AG04449 (cell line): Measurements from ENCODE around the gene USP47.
A peak's percentile ranks its signal among the peaks of the same experiment; 100 is the strongest.

ENCODE experiments used
- CTCF ChIA-PET: fragments of 350-600 bp; formaldehyde crosslinking; extraction: SDS; loops from one replicate; lab custom pipeline; 2021; ENCODE audit warnings: antibody characterized with exemption; lab: Yijun Ruan, JAX
- POLR2A ChIA-PET: fragments of 400-600, 350-600 bp; formaldehyde crosslinking; extraction: SDS; loops from one replicate; lab custom pipeline; 2020; ENCODE audit warnings: antibody characterized with exemption, inconsistent platforms; lab: Yijun Ruan, JAX
- DNase-seq: peaks from one replicate; pipeline ENCODE4 v3.0.0-alpha.2; 2010; ENCODE audit warnings: low read depth, low spot score
- H3K4me3 ChIP-seq: 2 replicates; pipeline ENCODE4 v1.5.1; 2011; ENCODE audit warnings: low read depth, mild to moderate bottlenecking, control low read depth, low read length
- CTCF ChIP-seq: IDR thresholded peaks from one replicate; pipeline ENCODE4 v1.5.1; 2011; ENCODE audit warnings: mild to moderate bottlenecking, moderate library complexity, low read length, control low read depth, inconsistent platforms; ENCODE audit not compliant: insufficient read depth; ENCODE audit errors: missing control alignments

USP47 gene, protein sequence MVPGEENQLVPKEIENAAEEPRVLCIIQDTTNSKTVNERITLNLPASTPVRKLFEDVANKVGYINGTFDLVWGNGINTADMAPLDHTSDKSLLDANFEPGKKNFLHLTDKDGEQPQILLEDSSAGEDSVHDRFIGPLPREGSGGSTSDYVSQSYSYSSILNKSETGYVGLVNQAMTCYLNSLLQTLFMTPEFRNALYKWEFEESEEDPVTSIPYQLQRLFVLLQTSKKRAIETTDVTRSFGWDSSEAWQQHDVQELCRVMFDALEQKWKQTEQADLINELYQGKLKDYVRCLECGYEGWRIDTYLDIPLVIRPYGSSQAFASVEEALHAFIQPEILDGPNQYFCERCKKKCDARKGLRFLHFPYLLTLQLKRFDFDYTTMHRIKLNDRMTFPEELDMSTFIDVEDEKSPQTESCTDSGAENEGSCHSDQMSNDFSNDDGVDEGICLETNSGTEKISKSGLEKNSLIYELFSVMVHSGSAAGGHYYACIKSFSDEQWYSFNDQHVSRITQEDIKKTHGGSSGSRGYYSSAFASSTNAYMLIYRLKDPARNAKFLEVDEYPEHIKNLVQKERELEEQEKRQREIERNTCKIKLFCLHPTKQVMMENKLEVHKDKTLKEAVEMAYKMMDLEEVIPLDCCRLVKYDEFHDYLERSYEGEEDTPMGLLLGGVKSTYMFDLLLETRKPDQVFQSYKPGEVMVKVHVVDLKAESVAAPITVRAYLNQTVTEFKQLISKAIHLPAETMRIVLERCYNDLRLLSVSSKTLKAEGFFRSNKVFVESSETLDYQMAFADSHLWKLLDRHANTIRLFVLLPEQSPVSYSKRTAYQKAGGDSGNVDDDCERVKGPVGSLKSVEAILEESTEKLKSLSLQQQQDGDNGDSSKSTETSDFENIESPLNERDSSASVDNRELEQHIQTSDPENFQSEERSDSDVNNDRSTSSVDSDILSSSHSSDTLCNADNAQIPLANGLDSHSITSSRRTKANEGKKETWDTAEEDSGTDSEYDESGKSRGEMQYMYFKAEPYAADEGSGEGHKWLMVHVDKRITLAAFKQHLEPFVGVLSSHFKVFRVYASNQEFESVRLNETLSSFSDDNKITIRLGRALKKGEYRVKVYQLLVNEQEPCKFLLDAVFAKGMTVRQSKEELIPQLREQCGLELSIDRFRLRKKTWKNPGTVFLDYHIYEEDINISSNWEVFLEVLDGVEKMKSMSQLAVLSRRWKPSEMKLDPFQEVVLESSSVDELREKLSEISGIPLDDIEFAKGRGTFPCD (N-terminal part only)

DNA sequence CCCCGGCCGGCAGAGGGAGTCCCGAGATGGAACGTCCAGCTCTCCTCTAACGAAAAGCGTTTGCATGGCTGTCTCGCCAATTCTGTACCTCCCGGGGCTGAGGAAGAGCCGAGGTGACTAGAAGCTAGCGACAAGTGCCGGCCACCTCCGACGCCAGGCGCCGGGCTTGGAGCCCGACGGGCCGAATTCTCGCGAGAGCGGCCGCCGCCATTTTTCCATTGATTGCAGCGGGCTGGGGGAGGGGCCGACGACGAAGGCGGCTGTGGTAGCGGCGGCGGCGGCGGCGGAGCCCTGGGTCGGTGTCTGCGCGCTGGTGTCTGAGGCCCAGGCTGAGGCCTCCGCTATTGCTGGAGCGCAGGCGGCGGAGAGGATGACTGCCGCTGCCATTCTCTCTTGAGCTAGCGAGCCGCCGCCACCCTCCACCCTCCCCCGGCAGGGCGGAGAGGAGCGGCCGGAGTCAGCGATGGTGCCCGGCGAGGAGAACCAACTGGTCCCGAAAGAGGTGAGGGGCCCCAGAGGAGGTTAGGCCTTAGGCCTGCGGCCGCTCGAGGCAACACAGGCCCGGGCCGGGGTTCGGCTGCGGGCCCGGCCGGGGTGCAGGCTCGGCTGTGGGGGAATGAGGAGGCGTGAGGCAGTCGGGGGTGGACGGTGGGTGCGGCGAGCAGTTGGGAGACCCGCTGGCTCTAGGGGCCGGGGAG, at the start of gene USP47:
Gene USP47, plus strand, starts transcription at position 250 of the 698 bp plus-strand sequence. Its CDS starts 214 bp downstream, at position 464.
- TF ChIP-seq CTCF, result peak; percentile 70
- CTCF ChIA-PET, result interaction anchor here (0.7 to 1.6 kb wide), 9 partner anchors 7 to 202 kb away, joined by 3 to 6 read pairs (median 3); no protein-coding TSS in a partner anchor
- POLR2A ChIA-PET, result interaction anchor here (0.8 to 3.7 kb wide), 5 partner anchors 29 to 1033 kb away, joined by 3 to 18 read pairs (median 4); partner anchors contain the start of gene EIF4G2
- peak within 1 kb of the TSS; percentile 79 for H3K4me3 ChIP-seq
- DNase-seq, result no peak

- no peak for TF ChIP-seq CTCF
- CTCF ChIA-PET, result interaction anchor here (0.9 to 3.7 kb wide), 7 partner anchors 14 to 1023 kb away, joined by 3 to 14 read pairs (median 7); no protein-coding TSS in a partner anchor
- POLR2A ChIA-PET, result no interaction called here
- no peak overlapping the region for H3K4me3 ChIP-seq
- DNase-seq, result no peak
Measured at GRCh38 chr11:11793073-11793472, 48.7 kb upstream of the USP47 start.

DNA sequence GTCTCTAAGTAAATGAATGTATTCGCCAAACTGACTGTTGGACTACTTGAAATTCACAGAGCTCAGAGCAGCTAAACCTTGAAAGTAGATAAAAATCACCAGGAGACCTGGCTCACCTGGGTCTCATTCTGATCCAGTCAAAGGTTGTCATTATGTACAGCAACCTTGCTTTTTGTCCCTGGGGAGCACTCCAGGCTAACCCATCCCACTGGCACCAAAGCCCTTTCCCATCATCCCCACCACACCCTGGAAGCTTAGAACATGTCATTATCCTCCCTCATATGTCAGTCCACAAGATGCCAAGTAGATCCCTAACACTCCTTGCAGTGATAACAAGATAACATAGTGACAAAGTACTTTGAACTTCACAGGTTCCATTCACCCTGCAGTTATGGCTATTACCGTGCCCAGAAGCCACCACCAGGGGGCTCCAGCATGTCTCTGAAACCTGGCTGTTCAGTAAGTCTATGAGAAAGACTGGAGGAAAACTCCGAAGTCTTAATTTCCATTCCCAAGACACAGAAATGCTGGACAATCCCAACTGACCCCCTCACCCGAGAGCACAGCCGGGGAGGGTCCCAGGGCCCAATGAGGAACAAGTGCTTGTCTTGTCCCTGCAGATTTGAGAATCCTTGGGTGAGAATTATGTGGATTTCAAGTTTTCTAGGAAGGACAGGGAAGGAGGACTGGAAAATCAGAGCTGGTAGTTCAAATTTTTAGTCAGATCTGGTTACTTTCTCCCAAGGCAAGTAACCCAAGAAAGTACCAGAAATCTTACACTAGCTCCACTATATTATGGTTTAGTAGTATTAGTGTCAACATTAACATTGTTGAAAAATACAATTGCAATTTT, 43.0 kb upstream of the USP47 start:
- POLR2A ChIA-PET, result no interaction called here
- no peak for DNase-seq
- H3K4me3 ChIP-seq, result no peak overlapping the region
- CTCF ChIA-PET, result interaction anchor here (0.6 to 5.0 kb wide), 66 partner anchors 8 to 1029 kb away, joined by 3 to 66 read pairs (median 5); partner anchors contain the start of gene DKK3
- TF ChIP-seq CTCF, result peak; percentile 88

DNA sequence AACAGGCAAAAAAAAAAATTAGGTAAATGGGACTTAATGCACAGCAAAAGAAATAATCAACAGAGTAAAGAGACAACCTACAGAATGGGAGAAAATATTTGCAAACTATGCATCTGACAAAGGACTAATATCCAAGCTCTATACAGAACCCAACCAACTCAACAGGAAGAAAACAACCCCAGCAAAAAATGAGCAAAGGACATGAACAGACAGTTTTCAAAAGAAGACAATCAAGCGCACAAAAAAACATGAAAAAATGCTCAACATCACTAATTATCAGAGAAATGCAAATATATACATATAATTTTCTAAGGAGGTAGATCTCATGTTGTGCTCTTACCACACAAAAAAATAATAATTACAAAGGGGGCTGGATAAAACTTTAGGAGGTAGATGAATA, 36.5 kb upstream of the USP47 start:
- ChIA-PET CTCF (interaction anchor here (1.2 to 1.4 kb wide), 3 partner anchors 13 to 476 kb away, joined by 3 read pairs; no protein-coding TSS in a partner anchor), POLR2A (no interaction called here)
- no peak overlapping the region for H3K4me3 ChIP-seq
- TF ChIP-seq CTCF, result no peak
- DNase-seq, result no peak

- POLR2A ChIA-PET, result no interaction called here
- no peak for TF ChIP-seq CTCF
- H3K4me3 ChIP-seq, result no peak overlapping the region
- no peak for DNase-seq
- CTCF ChIA-PET, result interaction anchor here (1.0 to 3.2 kb wide), 6 partner anchors 7 to 475 kb away, joined by 3 to 62 read pairs (median 3); no protein-coding TSS in a partner anchor
Measured at GRCh38 chr11:11806074-11806473, 35.7 kb upstream of the USP47 start.
